ENCODE data around the gene ZFHX3.
"Not testable (repeated sequence)": the region's sequence is repeated elsewhere in the genome, so short reads cannot be mapped to it uniquely, and the experiment has no call there.

The ZFHX3 gene, protein sequence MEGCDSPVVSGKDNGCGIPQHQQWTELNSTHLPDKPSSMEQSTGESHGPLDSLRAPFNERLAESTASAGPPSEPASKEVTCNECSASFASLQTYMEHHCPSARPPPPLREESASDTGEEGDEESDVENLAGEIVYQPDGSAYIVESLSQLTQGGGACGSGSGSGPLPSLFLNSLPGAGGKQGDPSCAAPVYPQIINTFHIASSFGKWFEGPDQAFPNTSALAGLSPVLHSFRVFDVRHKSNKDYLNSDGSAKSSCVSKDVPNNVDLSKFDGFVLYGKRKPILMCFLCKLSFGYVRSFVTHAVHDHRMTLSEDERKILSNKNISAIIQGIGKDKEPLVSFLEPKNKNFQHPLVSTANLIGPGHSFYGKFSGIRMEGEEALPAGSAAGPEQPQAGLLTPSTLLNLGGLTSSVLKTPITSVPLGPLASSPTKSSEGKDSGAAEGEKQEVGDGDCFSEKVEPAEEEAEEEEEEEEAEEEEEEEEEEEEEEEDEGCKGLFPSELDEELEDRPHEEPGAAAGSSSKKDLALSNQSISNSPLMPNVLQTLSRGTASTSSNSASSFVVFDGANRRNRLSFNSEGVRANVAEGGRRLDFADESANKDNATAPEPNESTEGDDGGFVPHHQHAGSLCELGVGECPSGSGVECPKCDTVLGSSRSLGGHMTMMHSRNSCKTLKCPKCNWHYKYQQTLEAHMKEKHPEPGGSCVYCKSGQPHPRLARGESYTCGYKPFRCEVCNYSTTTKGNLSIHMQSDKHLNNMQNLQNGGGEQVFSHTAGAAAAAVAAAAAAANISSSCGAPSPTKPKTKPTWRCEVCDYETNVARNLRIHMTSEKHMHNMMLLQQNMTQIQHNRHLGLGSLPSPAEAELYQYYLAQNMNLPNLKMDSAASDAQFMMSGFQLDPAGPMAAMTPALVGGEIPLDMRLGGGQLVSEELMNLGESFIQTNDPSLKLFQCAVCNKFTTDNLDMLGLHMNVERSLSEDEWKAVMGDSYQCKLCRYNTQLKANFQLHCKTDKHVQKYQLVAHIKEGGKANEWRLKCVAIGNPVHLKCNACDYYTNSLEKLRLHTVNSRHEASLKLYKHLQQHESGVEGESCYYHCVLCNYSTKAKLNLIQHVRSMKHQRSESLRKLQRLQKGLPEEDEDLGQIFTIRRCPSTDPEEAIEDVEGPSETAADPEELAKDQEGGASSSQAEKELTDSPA (N-terminal part only)

DNA sequence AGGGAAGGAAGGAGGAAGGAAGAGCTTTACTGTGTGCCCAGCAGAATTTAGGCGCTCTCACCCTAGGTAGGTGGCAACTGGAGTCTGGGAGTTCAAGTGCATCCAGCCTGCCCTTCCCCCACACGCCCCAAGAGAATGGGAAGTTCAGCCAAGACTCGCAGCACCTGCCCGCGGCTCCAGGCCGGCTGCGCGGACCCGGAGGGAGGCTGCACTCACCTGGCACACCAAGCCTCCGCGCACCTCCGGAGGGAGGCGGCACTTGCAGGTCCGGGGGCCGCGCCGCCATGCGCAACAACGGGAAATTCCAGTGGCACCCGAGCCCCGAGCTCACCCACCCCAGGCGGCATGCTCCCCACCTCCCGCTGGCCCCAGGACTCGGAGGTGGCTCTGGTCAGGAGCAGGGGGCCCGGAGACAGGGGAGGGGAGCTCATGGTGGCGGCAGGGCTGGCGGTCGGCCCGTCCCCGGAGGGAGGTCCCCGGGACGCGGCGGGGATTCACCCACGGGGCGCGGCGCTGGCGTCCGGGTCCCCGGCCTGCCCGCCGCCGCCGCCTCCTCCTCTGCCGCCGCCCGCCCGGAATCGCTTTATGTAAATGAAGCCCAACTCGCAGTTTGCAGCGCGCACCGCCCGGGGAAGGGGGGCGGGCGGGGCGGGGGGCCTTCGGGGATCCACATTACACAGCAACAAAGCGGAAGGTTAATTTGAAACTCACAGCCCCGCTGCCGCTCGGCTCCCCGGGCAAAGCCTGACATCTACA, at the start of gene ZFHX3:
Gene ZFHX3 (minus strand): TSS at position 593 of the 756 bp plus-strand sequence. CDS start 87,983 bp downstream, outside the sequence.
- DNase-seq (ENCODE audit: low read depth in 2 of 2), result peak in 1 of 2 donors; percentile 9

DNA sequence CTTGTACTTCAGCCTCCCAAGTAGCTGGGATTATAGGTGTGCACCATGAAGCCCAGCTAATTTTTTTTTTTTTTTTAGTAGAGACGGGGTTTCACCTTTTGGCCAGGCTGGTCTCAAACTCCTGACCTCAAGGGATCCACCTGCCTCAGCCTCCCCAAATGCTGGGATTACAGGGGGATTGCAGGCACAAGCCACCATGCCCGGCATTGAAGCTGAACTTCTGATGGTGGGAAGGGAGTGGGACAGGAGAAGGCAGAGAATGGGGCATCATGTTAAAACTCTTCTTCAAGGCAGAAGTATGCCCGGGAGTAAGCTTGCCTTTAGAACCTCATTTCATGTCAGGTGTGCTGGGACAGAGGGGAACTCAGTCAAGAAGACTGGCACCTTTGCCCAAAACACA, 48.6 kb upstream of the ZFHX3 start:
- DNase-seq (ENCODE audit: low read depth in 2 of 2), result no peak

DNA sequence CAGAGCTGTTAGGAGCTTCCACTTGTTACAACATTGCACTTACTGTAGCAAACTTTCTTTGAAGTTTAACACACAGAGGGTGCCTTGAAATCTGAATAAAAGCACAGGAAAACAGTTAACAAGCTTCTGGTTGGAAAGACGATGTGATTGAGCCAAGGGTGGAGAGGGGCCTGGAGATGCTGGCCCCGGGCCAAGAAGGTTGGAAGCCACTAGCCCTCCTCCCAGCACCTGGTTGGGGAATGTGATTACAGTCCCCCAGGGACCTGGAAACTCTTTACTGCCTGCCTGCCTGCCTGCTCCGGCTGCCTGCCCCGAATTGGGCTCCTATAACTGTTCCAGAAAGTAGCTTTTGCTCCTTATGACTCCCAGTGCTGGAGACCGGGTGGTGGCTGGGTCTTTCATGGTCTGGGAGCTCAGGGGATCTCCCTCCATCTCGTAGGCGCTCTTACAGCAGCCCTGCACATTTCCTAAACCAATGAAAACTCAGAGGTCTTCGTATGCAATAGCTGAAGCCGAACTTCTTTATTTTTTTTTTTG, 48.0 kb upstream of the ZFHX3 start:
- no peak for DNase-seq (ENCODE audit: low read depth in 2 of 2)

DNA sequence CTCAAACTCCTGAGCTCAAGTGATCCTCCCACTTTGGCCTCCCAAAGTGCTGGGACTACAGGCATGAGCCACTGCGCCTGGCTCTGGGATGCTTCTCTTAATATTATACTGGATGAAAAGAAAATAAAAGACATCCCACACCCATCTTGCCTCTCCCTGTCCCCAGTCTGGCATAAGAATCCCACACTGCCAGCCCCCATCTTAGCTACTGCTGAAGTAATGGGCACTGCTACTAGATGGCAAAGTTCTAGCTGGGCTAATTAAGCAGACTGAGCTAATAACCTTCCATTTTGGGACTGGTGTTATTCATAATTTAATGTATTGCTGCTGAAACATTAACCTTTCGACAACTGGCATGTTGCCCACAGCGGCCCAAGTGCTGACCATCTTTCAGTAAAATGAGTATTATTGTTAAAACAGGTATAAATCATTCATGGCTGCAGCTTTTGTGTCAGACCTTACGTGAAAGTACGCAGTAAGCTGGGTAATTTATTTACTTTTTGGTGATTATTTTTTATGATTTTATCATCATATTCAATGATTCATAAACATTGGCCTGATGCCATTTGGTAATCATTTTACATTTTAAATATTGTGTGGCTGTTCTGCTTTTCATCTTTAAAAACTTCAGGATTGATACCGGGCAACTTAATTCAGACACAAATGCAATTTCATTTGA, 47.4 kb upstream of the ZFHX3 start:
- no peak for DNase-seq (ENCODE audit: low read depth in 2 of 2)

DNA sequence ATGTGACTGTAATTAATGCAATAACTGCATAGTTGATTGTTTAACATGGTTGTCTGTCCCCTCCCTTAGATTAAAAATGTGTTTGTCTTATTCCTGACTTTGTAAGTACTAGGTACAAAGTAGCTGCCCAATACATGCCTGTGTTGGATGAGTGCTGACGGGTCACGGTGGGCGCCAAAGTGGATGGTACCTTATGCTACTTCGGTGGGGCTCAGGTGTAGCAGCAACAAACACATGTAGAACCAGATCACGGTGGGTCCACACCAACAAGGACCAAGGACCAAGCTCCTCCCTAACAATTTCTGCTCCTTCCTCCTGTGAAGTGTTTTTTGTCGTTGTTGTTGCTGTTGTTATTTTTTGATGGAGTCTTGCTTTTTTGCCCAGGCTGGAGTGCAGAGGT, 46.4 kb upstream of the ZFHX3 start:
- no peak for DNase-seq (ENCODE audit: low read depth in 2 of 2)

DNA sequence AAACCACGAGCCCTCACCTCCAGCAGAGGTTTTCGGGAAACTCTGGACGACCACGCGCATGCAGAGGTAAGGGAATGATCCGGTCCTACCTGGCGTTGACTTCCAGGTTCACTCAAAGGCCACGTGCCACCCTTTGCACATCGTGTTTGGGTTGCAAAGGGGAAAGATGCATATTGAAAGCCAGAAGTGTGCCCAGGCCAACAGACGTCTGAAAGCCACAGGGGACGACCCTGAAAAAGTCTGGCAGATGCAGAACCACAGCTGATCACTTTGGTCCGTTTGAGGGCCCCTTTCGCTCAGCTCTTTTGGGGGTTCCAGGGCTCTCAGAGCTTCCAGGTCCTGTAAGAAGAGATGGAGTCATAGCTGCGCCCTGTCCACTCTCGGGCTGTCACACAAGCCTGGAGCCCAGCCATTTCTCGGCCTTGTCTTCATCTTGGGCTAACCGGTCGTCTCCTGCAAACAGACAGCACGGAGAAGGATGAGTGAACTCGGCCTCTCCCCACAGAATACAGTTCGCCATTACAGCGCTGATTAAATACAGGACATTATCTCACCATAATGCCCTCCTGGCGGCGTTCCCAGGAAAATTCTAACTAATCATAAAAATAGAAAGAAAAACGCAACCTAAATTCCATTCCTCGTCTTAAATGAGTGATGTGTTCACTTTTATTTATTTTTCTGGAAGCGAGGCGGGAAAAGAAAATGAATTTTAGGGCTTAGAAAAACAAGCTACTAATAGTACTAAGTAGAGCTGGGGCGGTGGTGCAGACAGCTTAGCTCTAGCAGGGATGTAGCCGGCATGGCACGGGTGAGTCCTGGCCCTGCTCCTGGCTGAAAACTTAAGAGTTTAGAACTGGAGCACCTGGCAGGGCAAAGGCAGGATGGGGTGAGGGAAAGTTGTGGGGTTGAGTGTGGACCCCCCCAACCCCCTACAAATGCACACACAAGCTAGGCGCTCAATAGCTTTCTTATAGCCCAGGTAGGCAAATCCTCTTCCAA, 45.5 kb upstream of the ZFHX3 start:
- DNase-seq (ENCODE audit: low read depth in 2 of 2), result no peak

DNA sequence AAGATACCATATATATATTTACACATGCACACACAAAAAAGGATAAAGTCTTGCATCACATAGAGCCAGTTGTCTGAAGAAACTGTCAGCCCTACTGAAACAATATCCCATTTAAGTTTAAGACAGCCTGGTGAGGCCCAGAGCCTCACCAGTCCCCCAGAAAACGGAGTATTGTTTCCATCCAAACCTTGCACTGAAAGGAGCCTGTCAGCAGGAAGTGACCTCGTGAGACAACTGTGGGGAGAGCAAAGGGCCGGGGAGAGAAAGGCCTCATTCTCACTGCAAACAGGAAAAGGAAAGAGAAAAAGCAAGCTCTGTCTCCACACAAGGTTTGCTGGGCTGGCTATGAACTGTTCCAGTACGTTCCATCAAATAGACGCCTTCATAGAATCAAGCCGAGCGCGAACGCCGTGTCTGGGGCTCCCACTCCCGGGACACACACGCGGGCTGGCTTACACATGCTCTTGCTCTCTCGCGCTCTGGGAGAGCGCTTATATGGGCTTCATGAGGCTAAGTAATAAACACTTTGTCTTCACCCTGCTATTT, 44.4 kb upstream of the ZFHX3 start:
- DNase-seq (ENCODE audit: low read depth in 2 of 2), result no peak

DNA sequence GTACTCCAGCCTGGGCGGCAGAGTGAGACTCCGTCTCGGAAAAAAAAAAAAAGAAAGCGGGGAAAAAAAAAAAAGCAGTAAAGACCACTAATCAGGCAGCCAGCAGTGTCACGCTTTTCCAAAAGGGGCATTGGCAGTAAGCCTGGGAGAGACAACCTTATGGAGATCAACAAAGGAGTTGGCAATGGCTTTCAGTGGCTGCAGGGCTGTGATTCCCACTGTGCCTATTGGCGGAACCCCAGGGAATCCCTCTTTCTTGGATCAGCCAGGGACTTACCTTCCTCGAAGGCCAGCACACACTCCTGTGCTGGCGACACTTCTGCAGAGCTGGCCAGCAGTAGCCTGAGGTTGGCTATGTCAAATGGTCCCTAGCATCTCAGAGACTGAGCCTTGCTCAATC, 43.2 kb upstream of the ZFHX3 start:
- DNase-seq (ENCODE audit: low read depth in 2 of 2), result no peak

DNA sequence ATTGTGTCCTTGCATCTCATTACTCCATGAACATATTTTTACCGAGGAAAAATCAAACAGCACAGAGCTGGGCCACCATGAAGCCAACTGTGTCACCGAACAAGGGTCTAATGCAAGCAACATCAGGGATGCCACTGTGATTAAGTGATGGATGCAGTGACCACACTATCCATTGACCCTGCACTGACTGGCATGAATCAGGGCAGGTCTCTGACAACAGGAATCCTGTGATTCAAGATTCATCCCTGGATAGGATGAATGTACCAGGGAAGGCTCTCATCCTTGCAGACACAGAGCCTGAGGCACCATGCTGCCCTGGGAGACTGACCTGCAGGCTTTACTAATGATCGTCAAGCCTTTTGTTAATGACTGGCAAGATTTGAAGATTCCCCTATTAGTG, 41.5 kb upstream of the ZFHX3 start:
- DNase-seq (ENCODE audit: low read depth in 2 of 2), result no peak

DNA sequence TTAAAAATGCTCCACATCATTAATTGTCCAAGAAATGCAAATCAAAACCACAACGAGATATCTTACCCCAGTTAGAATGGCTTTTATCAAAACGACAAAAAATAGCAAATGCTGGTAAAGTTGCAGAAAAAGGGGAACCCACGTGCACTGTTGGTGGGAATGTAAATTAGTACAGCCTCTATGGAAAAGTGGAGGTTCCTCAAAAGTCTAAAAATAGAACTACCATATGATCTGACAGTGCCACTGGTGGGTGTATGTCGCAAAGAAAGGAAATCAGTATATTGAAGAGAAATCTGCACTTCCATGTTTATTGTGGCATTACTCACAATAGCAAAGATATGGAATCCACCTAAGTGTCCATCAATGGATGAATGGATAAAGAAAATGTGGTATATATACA, 38.2 kb upstream of the ZFHX3 start:
- DNase-seq (ENCODE audit: low read depth in 2 of 2), result no peak

DNA sequence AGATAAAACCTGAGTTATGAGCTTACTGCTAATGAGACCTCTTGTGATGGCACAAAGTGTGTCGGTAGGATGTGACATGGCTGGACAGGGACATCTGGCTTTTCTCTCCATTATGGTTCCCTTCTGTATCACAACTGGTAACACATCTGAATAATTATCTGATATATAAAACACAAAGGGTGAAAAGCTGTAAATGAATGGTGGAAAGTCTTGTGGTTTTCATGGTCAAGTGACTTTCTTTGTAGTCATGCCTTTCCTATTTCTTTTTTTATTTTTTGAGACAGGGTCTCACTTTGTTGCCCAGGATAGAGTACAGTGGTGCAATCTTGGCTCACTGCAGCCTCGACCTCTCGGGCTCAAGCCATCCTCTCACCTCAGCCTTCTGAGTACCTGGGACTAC, 35.3 kb upstream of the ZFHX3 start:
- no peak for DNase-seq (ENCODE audit: low read depth in 2 of 2)

DNA sequence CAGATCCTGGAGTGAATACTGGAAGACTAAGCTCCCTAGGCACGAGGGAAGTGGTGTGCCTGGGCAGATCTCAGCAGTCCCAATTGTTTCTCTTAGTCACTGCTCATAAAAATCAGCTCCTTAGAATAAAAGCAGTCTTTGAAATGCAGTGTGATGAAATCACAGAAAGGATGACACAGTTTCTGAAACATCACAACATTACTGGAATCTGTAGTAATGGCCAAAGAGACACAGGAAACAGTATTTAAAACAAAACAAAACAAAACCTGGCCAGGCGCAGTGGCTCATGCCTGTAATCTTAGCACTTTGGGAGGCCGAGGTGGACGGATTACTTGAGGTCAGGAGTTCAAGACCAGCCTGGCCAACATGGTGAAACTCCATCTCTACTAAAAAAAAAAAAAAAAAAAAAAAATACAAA, 34.7 kb upstream of the ZFHX3 start:
- not testable (repeated sequence) for DNase-seq (ENCODE audit: low read depth in 2 of 2)

DNA sequence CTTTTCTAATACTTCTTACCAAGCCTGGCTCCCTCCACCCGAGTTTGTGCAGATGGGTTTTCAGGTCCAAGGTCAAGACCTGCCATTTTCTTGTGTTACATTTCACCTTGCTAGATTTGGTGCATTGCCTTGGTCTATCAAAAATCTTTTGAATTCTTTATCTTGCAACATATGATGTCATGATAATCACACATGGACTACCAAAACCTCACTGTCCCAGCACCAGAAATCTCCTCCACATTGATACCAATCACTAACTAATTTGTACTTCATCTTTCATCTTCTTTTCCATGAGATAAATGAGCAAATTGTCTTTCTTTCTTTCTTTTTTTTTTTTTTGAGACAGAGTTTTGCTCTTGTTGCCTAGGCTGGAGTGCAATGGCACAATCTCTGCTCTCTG, 33.0 kb upstream of the ZFHX3 start:
- no peak for DNase-seq (ENCODE audit: low read depth in 2 of 2)

DNA sequence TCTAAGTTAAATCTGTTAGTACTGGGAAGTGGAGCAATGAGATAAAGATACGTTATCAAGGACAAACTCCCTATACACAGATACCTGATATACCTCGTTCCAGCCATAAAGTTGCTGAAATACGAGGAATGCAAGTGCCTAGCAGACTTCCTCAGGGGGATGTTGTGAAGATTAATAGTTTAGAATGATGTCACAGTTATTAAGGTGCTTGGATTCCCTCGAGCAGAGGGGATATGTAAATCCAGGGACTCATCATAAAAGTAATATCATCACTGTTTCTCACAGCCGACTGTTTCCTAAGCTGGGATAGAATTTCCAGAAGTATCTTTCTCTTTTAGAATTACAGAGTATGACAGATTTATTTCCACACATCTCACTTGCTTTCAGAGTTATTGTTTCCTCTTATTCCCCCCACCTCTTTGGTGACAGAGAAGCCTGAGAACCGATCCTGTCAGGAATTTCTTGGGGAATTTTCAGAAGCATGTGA, 28.4 kb upstream of the ZFHX3 start:
- no peak for DNase-seq (ENCODE audit: low read depth in 2 of 2)

DNA sequence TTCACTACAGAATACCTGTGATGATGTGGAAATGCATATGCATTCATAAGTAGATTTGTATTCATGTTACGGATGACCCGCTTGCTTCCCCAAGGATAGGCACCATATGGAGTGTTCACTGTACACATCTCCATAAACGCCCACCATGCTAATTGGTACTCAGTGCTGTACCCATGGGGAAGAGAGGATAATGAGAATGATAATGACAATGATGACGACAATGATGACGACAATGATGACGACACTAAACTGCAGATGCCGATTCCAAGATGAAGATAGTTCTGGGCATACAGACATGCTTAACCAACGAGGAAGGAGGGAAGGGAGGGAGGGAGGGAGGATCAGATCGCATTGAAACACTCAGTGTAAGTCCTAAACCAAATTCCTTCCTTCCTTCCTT, 26.5 kb upstream of the ZFHX3 start:
- no peak for DNase-seq (ENCODE audit: low read depth in 2 of 2)

DNA sequence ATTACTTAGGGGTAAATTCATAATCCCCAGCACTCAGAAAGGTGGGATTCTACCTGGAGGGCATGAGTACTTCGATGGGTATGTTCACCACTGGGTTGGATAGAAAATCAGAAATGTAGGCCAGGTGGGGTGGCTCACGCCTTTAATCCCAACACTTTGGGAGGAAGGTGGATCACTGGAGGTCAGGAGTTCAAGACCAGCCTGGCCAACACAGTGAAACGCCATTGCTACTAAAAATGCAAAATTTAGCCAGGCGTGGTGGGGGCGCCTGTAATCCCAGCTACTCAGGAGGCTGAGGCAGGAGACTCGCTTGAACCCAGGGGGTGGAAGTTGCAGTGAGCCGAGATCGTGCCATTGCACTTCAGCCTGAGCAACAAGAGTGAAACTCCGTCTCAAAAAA, 24.1 kb upstream of the ZFHX3 start:
- not testable (repeated sequence) for DNase-seq (ENCODE audit: low read depth in 2 of 2)

DNA sequence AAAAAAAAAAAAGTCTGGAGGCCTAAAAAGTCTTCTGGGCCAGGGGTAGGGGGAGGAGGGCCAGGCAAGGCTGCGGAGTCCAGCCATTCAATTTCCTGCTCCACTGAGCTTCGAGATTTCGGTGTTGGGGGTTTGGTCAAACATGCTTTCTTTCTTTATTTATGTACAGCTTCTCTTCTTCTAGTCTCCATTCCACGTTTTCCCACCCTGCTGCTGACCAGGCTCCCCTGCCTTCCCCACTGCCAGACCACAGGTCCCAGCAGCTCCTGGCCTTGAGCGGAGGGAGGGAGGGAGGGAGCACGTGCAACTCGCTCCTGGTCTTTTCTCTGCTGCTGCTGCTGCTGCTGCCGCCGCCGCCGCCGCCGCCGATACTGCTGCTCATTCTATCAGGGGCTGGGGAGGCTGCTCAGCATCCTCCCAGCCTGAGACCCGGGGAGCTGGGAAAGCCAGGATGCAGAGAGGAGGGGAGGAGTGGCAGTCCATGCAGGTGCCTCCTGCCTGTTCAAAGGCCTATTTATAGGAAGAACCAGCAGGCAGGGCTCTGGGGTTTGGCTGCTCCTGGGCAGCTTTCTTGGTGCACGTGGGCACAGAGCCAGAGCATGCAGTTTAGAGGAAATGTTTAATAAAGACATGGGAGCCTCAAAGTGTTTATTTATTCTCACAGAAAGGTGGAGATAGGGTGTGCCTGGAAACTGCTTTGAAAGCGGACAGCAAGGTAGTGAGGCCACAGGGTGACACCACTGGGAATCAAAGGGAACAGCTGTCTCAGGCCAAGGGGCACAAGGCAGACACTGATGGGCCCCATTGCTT, 23.4 kb upstream of the ZFHX3 start:
- no peak for DNase-seq (ENCODE audit: low read depth in 2 of 2)
